K562 (cell line): ENCODE data around the gene KRT4. TPM values are rescaled to one million over a fixed set of nuclear protein-coding genes. Genes with fewer than 3 reads are reported as not detected.
A peak's percentile ranks its signal among the peaks of the same experiment; 100 is the strongest.

Experiments used
- AFF1 ChIP-seq, 2 experiments: fragments of 450-650 bp; IDR thresholded peaks; 2 replicates each; pipeline ENCODE4 v1.6.1; 2018; ENCODE audit warnings: mild to moderate bottlenecking in 2 of 2, low read depth in 1 of 2; ENCODE audit not compliant: partially characterized antibody in 2 of 2
- ATF7 ChIP-seq: fragments of 450-650 bp; IDR thresholded peaks from 2 replicates; pipeline ENCODE4 v1.7.1; 2014; ENCODE audit warnings: mild to moderate bottlenecking, moderate library complexity
- BRD9 ChIP-seq: fragments of 450-650 bp; IDR thresholded peaks from 2 replicates; pipeline ENCODE4 v1.6.1; 2018; ENCODE audit warnings: low read depth; ENCODE audit not compliant: partially characterized antibody
- CBFB ChIP-seq: sonication (generic); formaldehyde crosslinking; IDR thresholded peaks from 2 replicates; pipeline ENCODE4 v1.4.0; 2020; ENCODE audit warnings: mild to moderate bottlenecking, missing genetic modification reagents
- JUN ChIP-seq, 2 experiments: sonication (generic) in 1 of 2; formaldehyde crosslinking in 1 of 2; IDR thresholded peaks; 2 replicates each; pipeline versions ENCODE4 v1.6.1 to v1.8.0; 2012 to 2022; ENCODE audit warnings: borderline replicate concordance in 2 of 2, mild to moderate bottlenecking in 2 of 2, improper control_type of control experiment in 1 of 2, low read depth in 1 of 2, low read length in 1 of 2, missing genetic modification reagents in 1 of 2
- SAFB ChIP-seq: fragments of 200-400 bp; formaldehyde crosslinking; IDR thresholded peaks from 2 replicates; pipeline ENCODE4 v1.6.1; 2017; ENCODE audit warnings: low read depth, low read length, borderline replicate concordance
- SMARCE1 ChIP-seq: fragments of 450-650 bp; IDR thresholded peaks from 2 replicates; pipeline ENCODE4 v1.7.1; 2016; ENCODE audit warnings: mild to moderate bottlenecking
- TARDBP ChIP-seq: fragments of 450-650 bp; IDR thresholded peaks from 2 replicates; pipeline ENCODE4 v1.6.1; 2016
- VEZF1 ChIP-seq: fragments of 200-800 bp; sonication (Bioruptor generic); IDR thresholded peaks from 2 replicates; pipeline ENCODE4 v1.6.1; 2017; ENCODE audit warnings: missing genetic modification characterization, missing compliant biosample characterization
- ZBTB40 ChIP-seq, 2 experiments: fragments of 450-650 bp in 1 of 2; sonication (generic) in 1 of 2; formaldehyde crosslinking in 1 of 2; IDR thresholded peaks; 2 replicates each; pipeline versions ENCODE4 v1.7.1 to v1.9.0; 2016 to 2022; ENCODE audit warnings: inconsistent platforms in 1 of 2, mild to moderate bottlenecking in 1 of 2, missing genetic modification reagents in 1 of 2
- ZNF3 ChIP-seq: fragments of 250-450 bp; sonication (Bioruptor Pico); IDR thresholded peaks from 2 replicates; pipeline ENCODE4 v1.5.0; 2021; ENCODE audit warnings: mild to moderate bottlenecking, moderate library complexity
- ZNF778 ChIP-seq: fragments of 450-650 bp; formaldehyde crosslinking; IDR thresholded peaks from 2 replicates; pipeline ENCODE4 v1.4.0; 2020; ENCODE audit warnings: mild to moderate bottlenecking, moderate library complexity
- ZNF79 ChIP-seq: fragments of 250-450 bp; sonication (Bioruptor Pico); IDR thresholded peaks from 2 replicates; pipeline ENCODE4 v1.4.0; 2020; ENCODE audit warnings: low read depth, mild to moderate bottlenecking, moderate library complexity
- polyA plus RNA-seq, 8 experiments: library from polyadenylated mRNA; depleted of rRNA in 4 of 8; stranded (reverse) in 5 of 8; unstranded in 3 of 8; fragments of >200 nt; fragmentation: Nextera tagmentation in 2 of 8; fragmentation: Illumina TruSeq in 1 of 8; extraction: Ambion mirVana in 2 of 8; extraction: Trizol in 1 of 8; gene quantifications; 2 replicates each; pipeline versions ENCODE4 v1.2.1 to v1.2.3, GENCODE V29; 2011 to 2014; ENCODE audit warnings: inconsistent platforms in 1 of 8, missing spikeins in 1 of 8
- total RNA-seq, 7 experiments: library from RNA; depleted of rRNA in 6 of 7; stranded (reverse); fragments of >200 nt in 6 of 7; fragmentation: Illumina TruSeq in 2 of 7; extraction: Trizol in 2 of 7; gene quantifications; 2 replicates each; pipeline versions ENCODE4 v1.2.1 to v1.2.3, GENCODE V29; 2011 to 2021; ENCODE audit warnings: low replicate concordance in 1 of 7

KRT4 gene
- total and polyA plus RNA-seq, 9 of the 15 experiments (the other 6 are each of a cell fraction or from before 2014, with no cell fraction given), result not detected

GRCh38 chr12:52836042-52836466 is 22.1 kb upstream of the KRT4 start (continued):
- TF ChIP-seq ZBTB40 (IDR thresholded peaks at IDR 0.05) (no peak), ZBTB40 (CRISPR knock-in tag; IDR thresholded peaks at IDR 0.05) (no peak), ATF7 (no peak), BRD9 (no peak), VEZF1 (CRISPR knock-in tag) (peak; percentile 43), SAFB (0 out of 2 replicates have a peak, but pooled peaks have one; percentile 17), ZNF79 (CRISPR knock-in tag) (no peak), ZNF3 (CRISPR knock-in tag) (no peak), AFF1 (IDR thresholded peaks at IDR 0.05; ENCODE audit: low read depth in 1 of 2, partially characterized antibody in 2 of 2) (no peak), SMARCE1 (peak; percentile 69), TARDBP (0 out of 2 replicates have a peak, but pooled peaks have one; percentile 25), ZNF778 (CRISPR knock-in tag) (no peak), JUN (IDR thresholded peaks at IDR 0.05; ENCODE audit: borderline replicate concordance, low read depth, low read length) (peak; percentile 78), JUN (CRISPR knock-in tag; IDR thresholded peaks at IDR 0.05; ENCODE audit: borderline replicate concordance) (no peak), CBFB (CRISPR knock-in tag) (no peak)
